RWPE1 (cell line): Measurements from ENCODE around the gene HERPUD1.
"Not testable (repeated sequence)": the region's sequence is repeated elsewhere in the genome, so short reads cannot be mapped to it uniquely, and the experiment has no call there.

Experiments
- CTCF ChIA-PET: fragments of 350-600 bp; sonication (Branson Sonifier 250); formaldehyde crosslinking; extraction: SDS; loops from one replicate; lab custom pipeline; 2021; lab: Yijun Ruan, JAX
- POLR2A ChIA-PET: fragments of 400-600 bp; formaldehyde crosslinking; extraction: SDS; loops from one replicate; lab custom pipeline; 2020; ENCODE audit warnings: antibody characterized with exemption; ENCODE audit not compliant: low non-redundant PET; lab: Yijun Ruan, JAX
- DNase-seq: peaks from one replicate; pipeline ENCODE4 v3.0.0; 2012; ENCODE audit warnings: low spot score
- H3K27ac ChIP-seq: fragments of 450-650 bp; 2 replicates; pipeline ENCODE4 v1.5.1; 2017
- TF ChIP-seq, protein P1 (sequence below): fragments of 450-650 bp; conservative IDR thresholded peaks from 2 replicates; pipeline ENCODE4 v1.5.1; 2017; ENCODE audit warnings: low read depth, mild to moderate bottlenecking

HERPUD1 gene, protein sequence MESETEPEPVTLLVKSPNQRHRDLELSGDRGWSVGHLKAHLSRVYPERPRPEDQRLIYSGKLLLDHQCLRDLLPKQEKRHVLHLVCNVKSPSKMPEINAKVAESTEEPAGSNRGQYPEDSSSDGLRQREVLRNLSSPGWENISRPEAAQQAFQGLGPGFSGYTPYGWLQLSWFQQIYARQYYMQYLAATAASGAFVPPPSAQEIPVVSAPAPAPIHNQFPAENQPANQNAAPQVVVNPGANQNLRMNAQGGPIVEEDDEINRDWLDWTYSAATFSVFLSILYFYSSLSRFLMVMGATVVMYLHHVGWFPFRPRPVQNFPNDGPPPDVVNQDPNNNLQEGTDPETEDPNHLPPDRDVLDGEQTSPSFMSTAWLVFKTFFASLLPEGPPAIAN

DNA sequence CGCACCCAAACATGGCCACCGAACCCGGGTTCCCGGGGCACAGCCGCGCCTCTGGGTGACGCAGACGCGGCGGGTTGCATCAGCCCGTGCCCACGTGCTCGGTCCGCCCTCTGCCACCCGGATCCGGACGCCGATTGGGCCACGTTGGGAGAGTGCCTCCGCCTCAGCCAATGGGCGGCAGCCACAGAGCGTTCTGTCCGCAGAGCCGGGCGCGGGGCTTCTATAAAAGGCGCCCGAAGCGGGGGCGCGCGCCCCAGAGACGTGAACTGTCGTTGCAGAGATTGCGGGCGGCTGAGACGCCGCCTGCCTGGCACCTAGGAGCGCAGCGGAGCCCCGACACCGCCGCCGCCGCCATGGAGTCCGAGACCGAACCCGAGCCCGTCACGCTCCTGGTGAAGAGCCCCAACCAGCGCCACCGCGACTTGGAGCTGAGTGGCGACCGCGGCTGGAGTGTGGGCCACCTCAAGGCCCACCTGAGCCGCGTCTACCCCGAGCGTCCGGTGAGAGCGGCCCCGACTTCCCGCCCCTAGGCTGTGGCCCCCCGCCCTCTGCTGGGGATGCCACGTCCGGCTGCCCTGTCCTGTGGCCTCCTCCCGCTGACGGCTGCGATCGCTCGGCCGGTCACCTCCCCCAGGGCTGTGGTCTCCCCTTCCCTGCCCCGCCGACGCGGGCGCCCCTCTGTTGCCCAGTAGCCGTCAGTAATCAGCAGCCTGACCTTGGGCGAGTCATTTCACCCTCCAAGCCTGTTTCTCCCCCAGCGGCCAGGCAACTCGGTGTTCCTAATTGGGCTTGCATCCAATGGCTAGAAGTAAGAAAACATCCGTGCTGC, at the start of gene HERPUD1:
Gene HERPUD1, plus strand, starts transcription at position 251 of the 829 bp plus-strand sequence. Its CDS starts 103 bp downstream, at position 354.
- DNase-seq: peak; percentile 100
- ChIA-PET POLR2A (interaction anchor here (0.6 to 1.4 kb wide), 4 partner anchors 13 to 53 kb away, joined by 3 to 7 read pairs (median 4); no protein-coding TSS in a partner anchor), CTCF (interaction anchor here (0.6 kb wide), 1 partner anchor 47 kb away, joined by 5 read pairs; no protein-coding TSS in a partner anchor)
- TF ChIP-seq, protein P1, sequence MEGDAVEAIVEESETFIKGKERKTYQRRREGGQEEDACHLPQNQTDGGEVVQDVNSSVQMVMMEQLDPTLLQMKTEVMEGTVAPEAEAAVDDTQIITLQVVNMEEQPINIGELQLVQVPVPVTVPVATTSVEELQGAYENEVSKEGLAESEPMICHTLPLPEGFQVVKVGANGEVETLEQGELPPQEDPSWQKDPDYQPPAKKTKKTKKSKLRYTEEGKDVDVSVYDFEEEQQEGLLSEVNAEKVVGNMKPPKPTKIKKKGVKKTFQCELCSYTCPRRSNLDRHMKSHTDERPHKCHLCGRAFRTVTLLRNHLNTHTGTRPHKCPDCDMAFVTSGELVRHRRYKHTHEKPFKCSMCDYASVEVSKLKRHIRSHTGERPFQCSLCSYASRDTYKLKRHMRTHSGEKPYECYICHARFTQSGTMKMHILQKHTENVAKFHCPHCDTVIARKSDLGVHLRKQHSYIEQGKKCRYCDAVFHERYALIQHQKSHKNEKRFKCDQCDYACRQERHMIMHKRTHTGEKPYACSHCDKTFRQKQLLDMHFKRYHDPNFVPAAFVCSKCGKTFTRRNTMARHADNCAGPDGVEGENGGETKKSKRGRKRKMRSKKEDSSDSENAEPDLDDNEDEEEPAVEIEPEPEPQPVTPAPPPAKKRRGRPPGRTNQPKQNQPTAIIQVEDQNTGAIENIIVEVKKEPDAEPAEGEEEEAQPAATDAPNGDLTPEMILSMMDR: no peak
- peak within 1 kb of the TSS; percentile 93 for H3K27ac ChIP-seq

DNA sequence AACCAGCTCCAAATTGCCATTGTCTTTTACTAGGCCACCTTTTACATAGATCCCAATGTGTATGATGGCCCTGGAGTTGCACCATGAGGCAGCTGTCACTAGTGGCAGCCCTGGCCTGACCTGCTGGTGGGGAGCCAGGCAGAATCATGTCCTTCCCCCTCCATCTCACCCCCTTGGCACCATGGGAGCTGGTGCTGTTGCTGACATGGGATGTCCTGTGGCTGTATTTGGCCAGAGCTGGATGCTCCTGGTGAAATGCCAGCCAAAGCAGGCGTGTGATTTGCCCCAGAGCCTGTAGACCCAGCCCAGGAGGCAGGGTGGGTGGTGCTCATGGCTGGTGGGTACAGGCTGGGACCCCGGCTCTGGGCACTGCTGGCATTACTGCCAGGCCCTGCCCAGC, 48.4 kb upstream of the HERPUD1 start:
- H3K27ac ChIP-seq: no peak overlapping the region
- POLR2A ChIA-PET: no interaction called here
- CTCF ChIA-PET: interaction anchor here (0.6 to 0.7 kb wide), 2 partner anchors 88 to 853 kb away, joined by 3 to 5 read pairs; no protein-coding TSS in a partner anchor
- no peak for DNase-seq
- TF ChIP-seq, protein P1: no peak

DNA sequence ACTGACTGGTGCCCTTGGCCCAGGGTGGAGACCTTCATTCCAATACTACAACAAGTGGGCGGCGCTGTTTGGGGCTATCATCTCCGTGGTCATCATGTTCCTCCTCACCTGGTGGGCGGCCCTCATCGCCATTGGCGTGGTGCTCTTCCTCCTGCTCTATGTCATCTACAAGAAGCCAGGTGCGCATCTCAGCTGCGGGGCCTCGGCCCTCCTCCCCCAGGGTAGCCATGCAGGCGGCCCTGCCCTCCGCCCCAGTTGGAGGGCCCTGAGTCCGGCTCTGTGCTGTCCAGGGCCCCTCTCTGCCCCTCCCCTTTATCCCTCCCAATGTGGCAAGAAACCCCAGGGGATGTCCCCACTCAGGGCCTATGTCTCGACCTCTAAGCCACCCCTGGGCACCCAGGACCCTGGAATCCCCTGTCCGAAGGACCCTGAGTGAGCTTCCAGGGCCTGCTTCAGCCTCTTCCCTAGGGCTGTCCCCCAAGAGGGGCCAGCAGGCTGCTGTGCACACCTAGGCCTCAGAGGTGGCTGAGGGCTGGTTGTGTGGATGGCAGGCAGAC, 47.8 kb upstream of the HERPUD1 start:
- no peak for DNase-seq
- POLR2A ChIA-PET: no interaction called here
- no peak overlapping the region for H3K27ac ChIP-seq
- TF ChIP-seq, protein P1: no peak
- CTCF ChIA-PET: interaction anchor here (0.5 to 0.6 kb wide), 2 partner anchors 210 to 853 kb away, joined by 3 read pairs; no protein-coding TSS in a partner anchor

DNA sequence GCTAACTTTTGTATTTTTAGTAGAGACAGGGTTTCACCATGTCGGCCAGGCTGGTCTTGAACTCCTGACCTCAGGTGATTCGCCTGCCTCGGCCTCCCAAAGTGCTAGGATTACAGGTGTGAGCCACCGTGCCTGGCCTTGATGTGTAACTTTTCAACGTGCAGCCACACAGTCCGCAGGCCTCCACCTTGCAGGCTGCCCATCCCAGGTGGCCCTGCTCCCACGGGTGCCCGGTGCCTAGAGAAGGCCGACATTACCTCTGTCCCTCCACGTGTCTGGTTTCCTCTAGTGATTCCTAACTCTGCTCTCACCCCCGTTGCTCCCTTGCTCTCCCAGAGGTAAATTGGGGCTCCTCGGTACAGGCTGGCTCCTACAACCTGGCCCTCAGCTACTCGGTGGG, 47.0 kb upstream of the HERPUD1 start:
- H3K27ac ChIP-seq, DNase-seq, POLR2A ChIA-PET: not testable (repeated sequence)
- CTCF ChIA-PET: interaction anchor here (0.5 to 0.6 kb wide), 2 partner anchors 47 to 211 kb away, joined by 3 to 5 read pairs; no protein-coding TSS in a partner anchor

DNA sequence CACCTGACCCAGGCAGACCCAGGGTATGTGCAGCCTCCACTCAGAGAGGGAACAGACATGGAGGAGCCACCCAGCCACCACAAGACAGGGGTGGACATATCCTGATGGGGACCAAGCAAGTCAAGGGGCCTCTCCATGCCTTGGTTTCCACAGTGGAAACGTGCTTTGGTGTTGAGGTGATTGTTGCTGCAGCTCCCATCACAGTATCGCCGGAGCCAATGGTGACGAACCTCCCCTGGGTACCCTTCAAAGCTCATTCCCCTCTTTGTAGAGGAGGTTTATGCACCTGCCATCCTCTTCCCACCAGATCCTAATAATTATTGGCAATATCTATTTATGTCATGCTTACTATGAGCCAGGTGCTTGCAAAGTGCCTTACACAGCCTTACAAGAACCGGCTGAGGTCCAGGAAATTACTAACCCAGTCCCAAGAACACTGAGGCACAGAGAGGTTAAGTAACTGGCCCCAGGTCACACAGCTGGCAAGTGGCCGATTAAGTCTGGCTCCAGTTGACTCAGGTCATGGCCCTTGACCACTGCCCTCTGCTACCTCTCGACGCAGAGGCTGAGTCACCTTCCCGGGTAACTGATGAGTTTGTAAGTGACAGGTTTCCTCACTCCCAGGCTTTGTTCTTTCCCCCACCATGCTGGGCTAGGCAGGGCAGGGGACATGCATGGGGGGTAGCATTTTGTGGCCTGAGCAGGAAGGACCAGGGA, 46.3 kb upstream of the HERPUD1 start:
- TF ChIP-seq, protein P1: no peak
- DNase-seq: no peak
- ChIA-PET POLR2A (no interaction called here), CTCF (no interaction called here)
- H3K27ac ChIP-seq: no peak overlapping the region

DNA sequence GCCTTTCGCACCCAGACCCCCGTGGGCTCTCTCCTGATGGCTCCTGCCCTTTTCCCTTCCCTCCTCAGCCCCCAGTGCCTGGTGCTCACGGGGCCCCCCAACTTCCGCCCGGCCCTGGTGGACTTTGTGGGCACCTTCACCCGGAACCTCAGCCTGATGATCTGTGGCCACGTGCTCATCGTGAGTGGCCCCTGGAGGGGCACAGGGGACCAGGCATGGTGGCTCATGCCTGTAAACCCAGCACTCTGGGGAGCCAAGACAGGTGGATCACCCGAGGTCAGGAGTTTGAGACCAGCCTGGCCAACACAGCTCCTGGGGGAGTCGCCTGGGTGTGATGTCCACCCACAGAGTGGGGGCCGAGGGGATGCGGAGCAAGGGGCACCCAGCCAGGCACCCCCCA, 45.6 kb upstream of the HERPUD1 start:
- ChIA-PET CTCF (no interaction called here), POLR2A (no interaction called here)
- DNase-seq: no peak
- TF ChIP-seq, protein P1: no peak
- no peak overlapping the region for H3K27ac ChIP-seq
